K562 (cell line): ENCODE data around the gene RPP38. TPM values are rescaled to one million over a fixed set of nuclear protein-coding genes. Genes with fewer than 3 reads are reported as not detected.

Experiments
- ATAC-seq: fragments of 200-7000 bp; cut with Tn5 transposase; 3 replicates; pipeline ENCODE4 v1.9.1; 2020; ENCODE audit warnings: moderate library complexity
- BruUV-seq: library from RNA; stranded (reverse); fragments of 400-500 nt; replicated peaks from 2 replicates; lab custom pipeline; 2021; lab: Mats Ljungman, UMichigan
- CTCF ChIA-PET: fragments of 300-600 bp; formaldehyde crosslinking; extraction: SDS; loops from one replicate; lab custom pipeline; 2021; ENCODE audit warnings: low intra/inter-chr PET ratio; lab: Yijun Ruan, JAX
- POLR2A ChIA-PET: fragments of 300-600, 350-650 bp; sonication (Branson Sonifier 250); formaldehyde crosslinking; extraction: SDS; loops from one replicate; lab custom pipeline; 2021; ENCODE audit warnings: antibody characterized with exemption, inconsistent platforms; lab: Yijun Ruan, JAX
- DNase-seq, 4 experiments: peaks; one replicate each; pipeline versions ENCODE4 v3.0.0 to v3.0.0-alpha.2; 2011 to 2018; ENCODE audit warnings: low spot score in 3 of 4, mixed read lengths in 3 of 4; ENCODE audit errors: extremely low read depth in 1 of 4
- FAIRE-seq: peaks from 2 replicates; lab custom pipeline; 2011; peaks lifted over from hg19 to GRCh38; lab: Jason Lieb, UNC
- H2AFZ ChIP-seq: 2 replicates; pipeline ENCODE4 v1.6.0; 2011; ENCODE audit warnings: low read depth, low read length, control low read depth, inconsistent platforms
- H3K27ac ChIP-seq: fragments of 200-600 bp; 3 replicates; pipeline ENCODE4 v1.8.0; 2011; ENCODE audit warnings: low read depth, mild to moderate bottlenecking, control low read depth, inconsistent platforms, low read length, moderate library complexity, mixed read lengths; ENCODE audit errors: extremely low read depth
- H3K27me3 ChIP-seq, 2 experiments: fragments of 300-600 bp in 1 of 2; 2 replicates in 1 of 2; 3 replicates in 1 of 2; pipeline versions ENCODE4 v1.6.0 to v1.8.0; 2011; ENCODE audit warnings: inconsistent platforms in 2 of 2, low read length in 2 of 2, mild to moderate bottlenecking in 1 of 2, mixed read lengths in 1 of 2, moderate library complexity in 1 of 2; ENCODE audit not compliant: control insufficient read depth in 2 of 2, insufficient read depth in 2 of 2
- H3K36me3 ChIP-seq: fragments of 300-600 bp; 3 replicates; pipeline ENCODE4 v1.8.0; 2011; ENCODE audit warnings: mild to moderate bottlenecking, low read length, inconsistent platforms; ENCODE audit not compliant: control insufficient read depth, insufficient read depth
- H3K4me1 ChIP-seq, 2 experiments: fragments of 200-600 bp in 1 of 2; replicated peaks in 1 of 2; 2 replicates in 1 of 2; 3 replicates in 1 of 2; pipeline versions ENCODE4 v1.5.1 to v1.8.0; 2011; ENCODE audit warnings: inconsistent platforms in 2 of 2, low read length in 2 of 2, mild to moderate bottlenecking in 1 of 2, mixed read lengths in 1 of 2, moderate library complexity in 1 of 2; ENCODE audit not compliant: control insufficient read depth in 2 of 2, insufficient read depth in 2 of 2
- H3K4me2 ChIP-seq: 2 replicates; pipeline ENCODE4 v1.6.1; 2011; ENCODE audit warnings: low read length, control low read depth, inconsistent platforms, mixed read lengths; ENCODE audit not compliant: insufficient read depth
- H3K4me3 ChIP-seq: fragments of 200-600 bp; sonication (generic), shearing (Covaris generic); 2 replicates; pipeline ENCODE4 v1.5.1; 2016; ENCODE audit warnings: control low read depth, inconsistent platforms
- H3K79me2 ChIP-seq: fragments of 200-600 bp; 3 replicates; pipeline ENCODE4 v1.8.0; 2011; ENCODE audit warnings: low read length, inconsistent platforms; ENCODE audit not compliant: control insufficient read depth, insufficient read depth
- H3K9ac ChIP-seq, 2 experiments: 2 replicates each; pipeline versions ENCODE4 v1.6.0 to v1.6.1; 2011; ENCODE audit warnings: low read depth in 2 of 2, low read length in 2 of 2, control low read depth in 1 of 2, inconsistent platforms in 1 of 2, mild to moderate bottlenecking in 1 of 2, mixed read lengths in 1 of 2; ENCODE audit not compliant: insufficient read depth in 1 of 2
- H3K9me1 ChIP-seq: one replicate; pipeline ENCODE4 v1.6.0; 2011; ENCODE audit warnings: inconsistent platforms, mild to moderate bottlenecking, low read length, moderate library complexity; ENCODE audit not compliant: control insufficient read depth, insufficient read depth
- H3K9me3 ChIP-seq: replicated peaks from 2 replicates; pipeline ENCODE4 v1.5.1; 2011; ENCODE audit warnings: low read depth, low read length, inconsistent platforms; ENCODE audit not compliant: control insufficient read depth, insufficient read depth
- H4K20me1 ChIP-seq: replicated peaks from 2 replicates; pipeline ENCODE4 v1.6.1; 2011; ENCODE audit warnings: low read length, inconsistent platforms, mixed read lengths; ENCODE audit not compliant: control insufficient read depth, insufficient read depth
- AFF1 ChIP-seq, 2 experiments: fragments of 450-650 bp; IDR thresholded peaks; 2 replicates each; pipeline ENCODE4 v1.6.1; 2018; ENCODE audit warnings: mild to moderate bottlenecking in 2 of 2, low read depth in 1 of 2; ENCODE audit not compliant: partially characterized antibody in 2 of 2
- BCOR ChIP-seq: fragments of 450-650 bp; IDR thresholded peaks from 2 replicates; pipeline ENCODE4 v1.6.1; 2016
- DACH1 ChIP-seq: fragments of 450-650 bp; IDR thresholded peaks from 2 replicates; pipeline ENCODE4 v1.6.1; 2018; ENCODE audit not compliant: partially characterized antibody
- E2F3 ChIP-seq: fragments of 250-450 bp; sonication (Bioruptor Pico); IDR thresholded peaks from 2 replicates; pipeline ENCODE4 v1.4.0; 2020; ENCODE audit warnings: mild to moderate bottlenecking
- HCFC1 ChIP-seq: IDR thresholded peaks from 2 replicates; pipeline ENCODE4 v1.6.1; 2012; ENCODE audit warnings: low read depth, low read length, improper control_type of control experiment
- HIVEP1 ChIP-seq: fragments of 250-450 bp; sonication (Bioruptor Pico); IDR thresholded peaks from 2 replicates; pipeline ENCODE4 v1.4.0; 2020; ENCODE audit warnings: mild to moderate bottlenecking
- KDM1A ChIP-seq, 2 experiments: fragments of 450-650 bp; IDR thresholded peaks; 2 replicates each; pipeline ENCODE4 v1.6.1; 2016; ENCODE audit warnings: mild to moderate bottlenecking in 2 of 2
- MAFF ChIP-seq: IDR thresholded peaks from 2 replicates; pipeline ENCODE4 v1.6.1; 2012; ENCODE audit warnings: low read length, improper control_type of control experiment
- NCOA2 ChIP-seq, 2 experiments: fragments of 450-650 bp; IDR thresholded peaks; 2 replicates each; pipeline ENCODE4 v1.6.1; 2018; ENCODE audit warnings: mild to moderate bottlenecking in 2 of 2, moderate library complexity in 1 of 2; ENCODE audit not compliant: partially characterized antibody in 2 of 2
- POU5F1 ChIP-seq: fragments of 150-350 bp; IDR thresholded peaks from 2 replicates; pipeline ENCODE4 v1.6.1; 2014; ENCODE audit warnings: borderline replicate concordance, low read length, low read depth, mild to moderate bottlenecking; ENCODE audit not compliant: partially characterized antibody
- RFX5 ChIP-seq: IDR thresholded peaks from 2 replicates; pipeline ENCODE4 v1.6.1; 2011; ENCODE audit warnings: low read depth, mild to moderate bottlenecking, improper control_type of control experiment, low read length
- ZBTB49 ChIP-seq: sonication (generic); formaldehyde crosslinking; IDR thresholded peaks from 2 replicates; pipeline ENCODE4 v1.8.0; 2022; ENCODE audit warnings: missing genetic modification reagents, mild to moderate bottlenecking, borderline replicate concordance
- ZNF133 ChIP-seq: fragments of 250-450 bp; sonication (Bioruptor Pico); IDR thresholded peaks from 2 replicates; pipeline ENCODE4 v1.4.0; 2020; ENCODE audit warnings: mild to moderate bottlenecking
- ZNF282 ChIP-seq: sonication (generic); formaldehyde crosslinking; IDR thresholded peaks from 2 replicates; pipeline ENCODE4 v1.8.1; 2023; ENCODE audit warnings: missing genetic modification reagents
- ZNF3 ChIP-seq: fragments of 250-450 bp; sonication (Bioruptor Pico); IDR thresholded peaks from 2 replicates; pipeline ENCODE4 v1.5.0; 2021; ENCODE audit warnings: mild to moderate bottlenecking, moderate library complexity
- ZNF655 ChIP-seq: fragments of 250-450 bp; sonication (Bioruptor Pico); IDR thresholded peaks from 2 replicates; pipeline ENCODE4 v1.5.0; 2021
- ZNF830 ChIP-seq: fragments of 250-450 bp; sonication (Bioruptor Pico); IDR thresholded peaks from 2 replicates; pipeline ENCODE4 v1.5.0; 2021; ENCODE audit warnings: mild to moderate bottlenecking
- WGBS: fragments of 100-300 bp; shearing (Covaris generic); methylation state at CpG from one replicate; pipeline ENCODE4 v1.1.6; 2016; ENCODE audit warnings: low coverage, mixed read lengths; ENCODE audit not compliant: insufficient coverage; ENCODE audit errors: missing lambda C conversion rate; 5-methylcytosine and 5-hydroxymethylcytosine counted together
- in situ Hi-C: fragments of 300-500 bp; cut with MboI; formaldehyde crosslinking; loops from 4 replicates; pipeline ENCODE4 v1.15.0; 2018; ENCODE audit warnings: inconsistent platforms, mixed read lengths
- intact Hi-C: fragments of 100-400 bp; cut with micrococcal nuclease; formaldehyde crosslinking; loops from 2 replicates; pipeline ENCODE4 v1.14.2; 2022
- polyA plus RNA-seq, 8 experiments: library from polyadenylated mRNA; depleted of rRNA in 4 of 8; stranded (reverse) in 5 of 8; unstranded in 3 of 8; fragments of >200 nt; fragmentation: Nextera tagmentation in 2 of 8; fragmentation: Illumina TruSeq in 1 of 8; extraction: Ambion mirVana in 2 of 8; extraction: Trizol in 1 of 8; gene quantifications; 2 replicates each; pipeline versions ENCODE4 v1.2.1 to v1.2.3, GENCODE V29; 2011 to 2014; ENCODE audit warnings: inconsistent platforms in 1 of 8, missing spikeins in 1 of 8
- total RNA-seq, 7 experiments: library from RNA; depleted of rRNA in 6 of 7; stranded (reverse); fragments of >200 nt in 6 of 7; fragmentation: Illumina TruSeq in 2 of 7; extraction: Trizol in 2 of 7; gene quantifications; 2 replicates each; pipeline versions ENCODE4 v1.2.1 to v1.2.3, GENCODE V29; 2011 to 2021; ENCODE audit warnings: low replicate concordance in 1 of 7

Gene RPP38
- total and polyA plus RNA-seq, 9 of the 15 experiments (the other 6 are each of a cell fraction or from before 2014, with no cell fraction given): 26.3 to 58.6 (median 33.8) TPM

GRCh38 chr10:15103513-15103912, 6.4 kb downstream of the RPP38 start:
- no peak overlapping the region for H2AFZ ChIP-seq
- H3K36me3 ChIP-seq: peaks cover 77% of the 10 kb centered on the region
- no peak overlapping the region for H3K4me2 ChIP-seq
- H3K9me3 ChIP-seq: no peaks in the 10 kb centered on the region
- H3K27me3 ChIP-seq: no peaks in the 10 kb centered on the region
- DNase-seq (no peak), ATAC-seq (no peak), FAIRE-seq (no peak)
- ChIA-PET POLR2A (interaction anchor here (0.8 kb wide), 1 partner anchor 10 kb away, joined by 3 read pairs; no protein-coding TSS in a partner anchor), CTCF (no interaction called here)
- H3K9ac ChIP-seq: no peak overlapping the region
- BruUV-seq: no TSS peak
- peaks cover 9% of the 10 kb centered on the region; the same call in 1 of the 2 replicates for H4K20me1 ChIP-seq
- no peaks in the 10 kb centered on the region for H3K9me1 ChIP-seq
- no peak for TF ChIP-seq ZNF282 (CRISPR knock-in tag)
- TF ChIP-seq ZNF3 (CRISPR knock-in tag): no peak
- no peak for TF ChIP-seq POU5F1
- TF ChIP-seq ZNF830 (CRISPR knock-in tag): no peak
- TF ChIP-seq BCOR: no peak
- TF ChIP-seq ZNF133 (CRISPR knock-in tag): no peak
- no peak for TF ChIP-seq HCFC1
- no peak for TF ChIP-seq DACH1
- no peak for TF ChIP-seq AFF1 (IDR thresholded peaks at IDR 0.05; ENCODE audit: low read depth in 1 of 2, partially characterized antibody in 2 of 2)
- TF ChIP-seq MAFF: no peak
- no peak for TF ChIP-seq KDM1A (IDR thresholded peaks at IDR 0.05)
- TF ChIP-seq HIVEP1 (CRISPR knock-in tag): no peak
- no peak for TF ChIP-seq NCOA2 (IDR thresholded peaks at IDR 0.05; ENCODE audit: partially characterized antibody in 2 of 2)
- TF ChIP-seq ZBTB49 (CRISPR knock-in tag): no peak
- TF ChIP-seq ZNF655: no peak
- no peak for TF ChIP-seq RFX5
- TF ChIP-seq E2F3 (CRISPR knock-in tag): no peak
- intact Hi-C loops (loop anchor here (10.0 kb wide), 1 partner anchor 569 kb away; no protein-coding TSS in a partner anchor), in situ Hi-C loops (loop anchor here (5.0 kb wide), 1 partner anchor 116 kb away; no protein-coding TSS in a partner anchor)
- H3K4me1 ChIP-seq: peaks cover 11 to 12% of the 10 kb centered on the region in 2 experiments; a peak in 4 of 5 replicates
- H3K27ac ChIP-seq: no peak overlapping the region
- H3K79me2 ChIP-seq: peaks cover 41% of the 10 kb centered on the region
- 85% methylated on average over 9 of the region's 9 CpGs for WGBS
- no peak overlapping the region for H3K4me3 ChIP-seq
